ENCODE measurements around the gene KLHL36.
"Not testable (repeated sequence)": the region's sequence is repeated elsewhere in the genome, so short reads cannot be mapped to it uniquely, and the experiment has no call there.

Gene KLHL36

DNA sequence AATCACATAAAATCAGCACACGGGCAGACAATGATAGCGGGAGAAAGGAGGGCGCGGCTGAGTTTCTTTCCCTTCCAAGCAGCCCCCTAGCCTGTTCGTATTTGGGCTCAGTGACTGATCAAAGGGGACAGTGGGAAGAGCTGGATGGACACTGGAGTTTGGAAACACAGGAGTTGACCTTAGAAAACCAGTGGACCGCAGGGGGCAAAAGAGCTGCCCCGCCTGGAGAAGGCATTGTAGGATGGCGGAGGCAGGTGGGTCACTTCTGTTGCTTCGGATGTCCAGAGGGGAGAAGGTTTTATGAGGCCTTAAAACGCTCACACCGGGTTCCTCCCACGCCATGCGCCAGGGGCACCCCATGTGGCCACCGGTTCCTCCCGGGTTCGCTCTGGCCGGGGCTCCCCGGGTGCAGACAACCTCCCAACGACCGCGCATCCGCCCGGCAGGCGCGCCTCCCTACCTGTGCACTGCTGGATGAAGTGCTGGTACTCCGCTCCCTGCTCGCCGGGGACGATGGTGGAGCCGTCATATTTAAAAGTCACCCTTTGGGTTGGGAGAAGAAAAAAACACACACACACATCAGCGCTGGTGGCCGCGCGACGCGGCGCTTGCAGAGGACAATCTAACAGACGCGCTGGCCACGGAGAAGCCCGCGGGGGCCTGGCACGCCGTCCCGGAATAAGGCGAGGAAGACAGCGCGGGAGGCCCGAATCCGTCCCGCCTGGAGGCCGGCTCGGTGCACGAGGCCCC, 31.1 kb upstream of the KLHL36 start:
- DNase-seq, result no peak

DNA sequence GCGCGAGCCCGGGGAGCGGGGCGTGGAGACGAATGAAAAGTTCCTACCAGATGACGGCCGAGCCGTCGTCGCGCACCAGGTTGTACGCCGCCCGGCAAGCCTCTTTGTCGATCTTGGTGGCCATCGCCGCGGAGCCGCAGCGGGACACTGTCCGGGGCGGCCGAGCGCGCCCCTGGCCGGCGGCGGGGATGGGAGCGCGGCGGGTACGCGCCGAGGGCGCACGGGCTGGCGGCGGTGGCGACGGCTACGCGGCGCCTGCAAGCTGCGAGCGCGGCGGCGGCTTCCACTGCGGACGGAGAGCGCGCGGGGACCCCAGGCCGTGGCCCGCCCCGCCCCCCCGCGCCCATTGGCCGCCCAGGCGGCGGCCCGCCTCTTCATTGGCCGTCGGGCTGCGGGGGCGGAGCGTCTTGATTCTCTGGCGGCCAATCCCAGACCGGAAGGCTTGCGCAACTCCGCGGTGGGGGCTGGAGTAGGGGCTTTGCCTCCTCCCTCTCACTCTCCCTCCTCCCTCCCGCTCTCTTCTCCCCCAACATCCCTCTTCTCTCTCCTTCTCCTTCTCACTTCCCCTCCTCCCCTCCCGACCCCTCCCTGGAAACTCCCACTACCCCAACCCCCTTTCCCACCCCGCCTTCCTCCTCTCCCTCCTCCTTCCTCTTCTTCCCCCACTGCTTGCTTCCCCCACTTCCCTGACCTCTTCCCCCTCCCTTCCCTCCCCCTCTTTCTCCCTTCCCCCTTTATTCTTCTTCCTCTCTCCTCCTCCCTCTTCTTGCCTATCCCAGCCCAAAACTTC, 30.3 kb upstream of the KLHL36 start, which contains the start of gene COTL1:
Gene COTL1 (minus strand): TSS at position 288 of the 790 bp plus-strand sequence. CDS start 164 bp downstream, at position 124.
- peak; percentile 95 for DNase-seq

DNA sequence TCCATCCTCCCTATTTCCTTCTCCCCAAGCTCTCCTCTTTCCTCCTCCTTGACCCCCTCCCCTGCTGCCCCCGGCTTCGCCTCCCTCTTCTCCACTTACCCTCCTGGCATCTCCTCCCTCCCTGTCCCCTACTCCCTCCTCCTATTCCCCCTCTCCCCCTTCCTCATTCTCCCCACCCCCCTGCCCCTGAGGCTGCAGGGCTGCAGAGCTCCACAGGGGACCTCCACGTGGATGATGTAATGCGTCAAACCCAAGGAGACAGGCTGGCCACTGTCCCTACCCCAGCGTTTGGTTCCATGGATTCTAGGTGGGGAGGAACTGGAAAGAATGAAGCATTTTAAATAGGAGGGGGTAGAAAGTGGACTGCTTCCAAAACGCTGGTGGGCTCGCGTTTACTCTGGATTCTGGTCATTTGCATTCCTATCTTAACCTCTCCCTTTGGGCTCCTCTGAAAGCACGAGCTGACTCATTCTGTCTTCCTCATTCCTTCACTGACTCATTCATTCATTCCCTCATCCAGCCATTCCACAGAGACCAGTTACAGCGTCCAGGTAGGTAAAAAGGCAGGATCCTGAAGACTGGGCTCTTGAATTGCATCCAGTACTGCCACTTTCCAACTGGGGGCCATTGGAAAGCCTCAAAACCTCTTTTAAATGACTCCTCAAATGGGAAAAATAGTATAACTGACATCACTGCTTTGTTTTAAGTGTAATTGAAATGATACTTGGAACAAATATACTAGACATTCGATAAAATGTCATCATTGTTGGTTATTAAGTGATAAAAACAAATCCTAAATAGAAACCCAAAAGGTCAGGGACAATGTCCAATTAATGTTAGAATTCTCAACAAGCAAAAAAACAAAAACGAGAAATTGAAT, 29.5 kb upstream of the KLHL36 start:
- peak; percentile 38 for DNase-seq

DNA sequence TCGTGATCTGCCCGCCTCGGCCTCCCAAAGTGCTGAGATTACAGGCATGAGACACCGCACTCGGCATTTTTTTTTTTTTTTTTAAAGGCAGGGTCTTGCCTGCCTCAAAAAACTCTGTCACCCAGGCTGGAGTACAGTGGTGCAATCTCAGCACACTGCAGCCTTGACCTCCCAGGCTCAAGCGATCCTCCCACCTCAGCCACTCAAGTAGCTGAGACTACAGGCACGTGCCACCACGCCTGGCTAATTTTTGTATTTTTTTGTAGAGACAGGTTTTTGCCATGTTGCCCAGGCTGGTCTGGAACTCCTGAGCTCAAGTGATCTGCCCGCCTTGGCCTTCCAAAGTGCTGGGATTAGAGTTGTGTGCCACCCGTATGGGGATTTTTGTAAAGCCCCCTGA, 27.4 kb upstream of the KLHL36 start:
- DNase-seq, result not testable (repeated sequence)

DNA sequence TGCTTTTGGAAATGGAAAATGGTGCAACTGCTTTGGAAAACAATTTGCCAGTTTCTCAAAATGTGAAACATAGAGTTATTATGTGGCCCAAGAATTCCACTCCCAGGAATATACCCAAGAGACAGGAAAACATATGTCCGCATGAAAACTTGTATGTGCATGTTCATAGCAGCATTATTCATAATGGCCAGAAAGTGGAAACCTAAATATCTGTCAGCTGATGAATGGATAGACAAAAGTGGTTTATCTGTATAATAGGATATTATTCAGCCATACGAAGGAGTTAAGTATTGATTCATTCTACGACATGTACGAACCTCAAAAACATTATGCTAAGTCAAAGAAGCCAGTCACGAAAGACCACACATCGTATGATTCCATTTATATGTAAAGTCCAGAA, 22.8 kb upstream of the KLHL36 start:
- no peak for DNase-seq

DNA sequence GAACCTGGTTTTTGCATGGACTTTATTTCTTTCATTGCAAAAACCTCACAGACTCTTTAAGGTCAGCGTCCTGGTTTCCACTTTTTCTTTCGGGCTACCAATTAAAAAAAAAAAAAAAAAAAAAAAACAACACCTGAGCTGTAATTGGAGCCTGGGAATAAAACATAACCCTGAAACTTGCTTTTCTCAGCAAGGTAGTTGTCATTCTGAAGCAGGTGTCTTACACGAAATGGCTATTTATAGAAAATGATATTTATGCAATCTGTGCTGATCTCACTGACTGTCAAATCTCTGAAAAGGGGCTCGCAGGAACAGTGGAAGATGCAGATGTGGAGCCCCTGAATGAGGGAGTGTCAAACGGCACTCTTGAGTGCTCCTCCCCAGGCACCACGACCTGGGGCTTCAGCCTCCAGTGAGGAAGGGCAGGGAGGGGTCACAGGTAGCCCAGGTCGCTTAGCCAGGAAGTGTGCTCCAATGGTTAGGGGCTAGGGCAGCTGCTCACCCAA, 20.0 kb upstream of the KLHL36 start:
- no peak for DNase-seq

DNA sequence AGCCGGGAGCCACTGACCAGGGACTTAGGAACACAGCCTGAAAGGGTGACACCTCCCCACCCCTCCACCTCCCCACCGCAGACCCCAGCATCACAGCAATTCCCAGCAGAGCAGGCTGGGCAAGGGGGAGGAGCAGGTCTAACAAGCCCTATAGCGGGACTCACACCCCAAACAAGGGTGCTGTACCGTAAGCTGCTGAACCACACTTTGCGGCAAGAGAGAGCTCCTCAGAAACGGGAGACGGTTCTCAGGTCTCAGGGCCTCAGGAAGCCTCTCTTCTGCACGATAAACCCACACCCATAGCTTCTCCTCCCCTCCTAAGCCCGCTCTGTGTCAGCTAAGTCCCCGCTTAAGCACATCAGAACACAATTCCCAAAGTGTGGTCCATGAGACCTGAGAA, 18.7 kb upstream of the KLHL36 start:
- DNase-seq, result no peak

DNA sequence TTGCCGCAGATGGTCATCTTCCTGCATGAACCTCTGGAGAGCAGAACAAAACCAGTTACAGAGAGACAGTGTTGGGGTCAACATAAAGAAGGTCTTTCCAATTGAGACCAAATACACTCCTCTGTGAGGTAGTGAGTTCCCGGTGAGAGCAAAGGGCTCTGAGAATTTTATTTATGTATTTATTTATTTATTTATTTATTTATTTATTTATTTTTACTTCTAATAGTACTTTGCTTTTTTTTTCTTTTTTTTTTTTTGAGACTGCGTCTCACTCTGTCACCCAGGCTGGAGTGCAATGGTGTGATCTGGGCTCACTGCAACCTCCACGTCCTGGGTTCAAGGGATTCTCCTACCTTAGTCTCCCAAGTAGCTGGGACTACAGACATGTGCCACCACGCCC, 18.3 kb upstream of the KLHL36 start:
- DNase-seq, result no peak

DNA sequence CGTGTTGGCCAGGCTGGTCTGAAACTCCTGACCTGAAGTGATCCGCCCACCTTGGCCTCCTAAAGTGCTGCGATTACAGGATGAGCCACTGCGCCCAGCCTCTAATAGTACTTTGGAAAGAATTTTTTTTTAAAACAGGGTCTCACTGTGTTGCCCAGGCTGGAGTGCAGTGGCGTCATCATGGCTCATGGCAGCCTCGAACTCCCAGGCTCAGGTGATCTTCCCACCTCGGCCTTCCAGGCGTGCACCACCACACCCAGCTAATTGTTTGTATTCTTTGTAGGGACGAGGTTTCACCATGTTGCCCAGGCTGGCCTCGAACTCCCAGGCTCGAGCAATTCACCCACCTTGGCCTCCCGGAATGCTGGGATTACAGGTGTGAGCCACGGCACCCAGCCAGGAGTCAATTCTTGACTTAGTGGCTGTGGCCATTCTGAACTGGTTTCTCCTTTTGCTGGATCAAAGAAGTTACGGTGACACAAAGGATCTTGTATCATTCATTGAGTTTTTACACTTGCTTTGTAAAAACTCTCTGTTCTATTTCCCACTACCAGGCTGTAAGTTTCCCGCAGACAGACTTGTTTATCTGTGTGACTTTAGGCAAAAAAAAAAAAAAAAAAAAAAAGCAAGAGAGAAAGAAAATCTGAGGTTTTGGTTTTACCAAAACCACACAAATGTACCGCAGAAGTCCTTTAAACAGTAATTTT, 17.7 kb upstream of the KLHL36 start:
- peak; percentile 57 for DNase-seq

DNA sequence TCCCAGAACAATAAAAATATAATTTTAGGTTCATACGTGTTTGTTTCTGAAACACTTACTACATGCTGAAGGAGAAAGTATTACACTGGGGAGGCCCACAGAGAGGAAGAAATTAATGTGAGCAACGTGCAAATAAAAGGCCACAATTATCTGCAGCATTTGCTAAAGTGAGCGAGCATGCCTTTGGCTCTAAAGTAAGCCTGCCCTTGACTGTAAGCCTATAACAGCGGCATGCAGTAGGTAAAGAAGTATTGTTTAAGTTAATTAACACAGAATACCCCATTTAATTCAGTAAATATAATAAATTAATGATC, 17.2 kb upstream of the KLHL36 start:
- DNase-seq, result no peak

DNA sequence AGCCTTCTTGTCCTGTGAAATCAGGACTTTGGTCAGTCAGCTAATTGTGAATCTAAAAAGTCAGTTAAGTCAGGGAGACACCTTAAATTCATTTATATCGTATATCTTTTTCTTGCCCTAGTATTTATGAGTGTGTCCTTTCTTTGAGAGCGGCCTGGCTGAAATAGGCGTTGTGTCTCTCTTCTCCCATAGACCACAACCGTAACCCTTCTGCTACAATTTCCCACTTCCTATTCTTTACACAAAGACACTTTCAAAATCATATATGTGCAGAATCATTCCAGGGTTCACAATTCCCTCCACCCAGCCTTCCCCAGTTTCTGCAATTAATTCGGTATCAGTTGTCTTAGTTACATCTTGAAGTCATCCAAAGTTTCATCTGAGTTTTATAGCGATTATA, 16.4 kb upstream of the KLHL36 start:
- peak; percentile 63 for DNase-seq

DNA sequence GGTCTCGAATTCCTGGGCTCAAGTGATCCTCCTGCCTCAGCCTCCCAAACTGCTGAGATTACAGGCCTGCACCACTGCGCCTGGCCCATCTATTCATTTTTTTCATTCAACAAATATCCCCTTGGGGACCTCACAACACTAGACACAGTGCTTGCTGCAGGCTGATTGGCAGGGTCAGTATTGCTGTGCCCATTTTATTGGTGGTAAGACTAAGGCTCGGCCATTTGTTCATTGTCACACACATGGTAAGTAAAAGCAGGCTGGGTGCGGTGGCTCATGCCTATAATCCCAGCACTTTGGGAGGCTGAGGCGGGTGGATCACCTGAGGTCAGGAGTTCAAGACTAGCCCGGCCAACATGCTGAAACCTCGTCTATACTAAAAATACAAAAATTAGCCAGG, 15.4 kb upstream of the KLHL36 start:
- not testable (repeated sequence) for DNase-seq

DNA sequence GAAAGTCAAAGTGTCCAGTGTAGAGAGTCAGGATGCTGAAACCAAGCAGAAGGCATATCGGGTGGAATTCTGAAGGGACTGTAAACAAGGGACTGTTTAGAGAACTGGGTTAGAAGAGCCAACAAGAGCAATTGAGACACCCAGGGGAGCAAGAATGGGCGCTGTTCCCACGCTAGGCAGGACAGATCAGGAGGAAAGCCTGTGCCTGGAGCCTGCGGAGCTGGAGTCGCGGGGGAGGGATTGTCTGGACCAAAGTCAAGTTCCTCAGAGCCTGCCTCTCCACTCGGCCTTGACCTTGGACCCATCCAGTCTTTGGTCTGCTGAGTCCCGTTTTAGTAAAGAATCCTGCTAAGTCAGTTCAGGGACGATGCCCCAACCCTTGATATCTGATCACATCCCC, 14.7 kb upstream of the KLHL36 start:
- no peak for DNase-seq

DNA sequence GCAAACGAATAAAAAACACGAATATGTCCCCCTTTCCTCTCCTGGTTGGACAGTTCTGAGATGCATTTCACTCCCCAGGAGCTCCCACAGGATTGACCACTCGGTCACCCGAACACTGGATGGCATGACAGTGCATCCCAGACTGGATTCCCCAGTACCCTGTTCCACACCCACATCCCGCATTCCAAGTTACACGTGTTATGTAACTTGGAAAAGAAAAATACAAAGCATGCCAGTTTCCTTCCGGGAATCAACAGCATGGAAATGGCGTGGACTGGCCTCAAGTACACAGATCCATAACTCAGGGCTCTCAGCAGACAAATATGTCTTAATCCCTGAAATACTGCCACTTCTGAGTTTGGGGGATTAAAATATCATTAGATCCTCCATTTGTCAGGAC, 12.6 kb upstream of the KLHL36 start:
- no peak for DNase-seq

DNA sequence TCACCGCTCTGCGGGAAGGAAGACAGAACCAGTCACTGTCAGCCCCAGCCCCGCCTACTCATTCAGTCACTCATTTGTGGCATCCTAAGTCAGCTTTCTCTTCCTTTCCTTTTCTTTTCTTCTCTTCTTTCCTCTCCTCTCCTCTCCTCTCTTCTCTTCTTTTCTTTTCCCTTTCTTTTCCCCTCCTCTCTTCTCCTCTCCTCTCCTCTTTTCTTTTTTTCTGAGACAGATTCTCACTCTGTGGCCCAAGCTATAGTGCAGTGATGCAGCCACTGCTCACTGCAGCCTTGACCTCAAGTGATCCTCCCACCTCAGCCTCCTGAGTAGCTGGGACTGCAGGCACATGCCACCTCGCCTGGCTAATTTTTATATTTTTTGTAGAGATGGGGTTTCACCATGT, 10.6 kb upstream of the KLHL36 start:
- DNase-seq, result no peak

DNA sequence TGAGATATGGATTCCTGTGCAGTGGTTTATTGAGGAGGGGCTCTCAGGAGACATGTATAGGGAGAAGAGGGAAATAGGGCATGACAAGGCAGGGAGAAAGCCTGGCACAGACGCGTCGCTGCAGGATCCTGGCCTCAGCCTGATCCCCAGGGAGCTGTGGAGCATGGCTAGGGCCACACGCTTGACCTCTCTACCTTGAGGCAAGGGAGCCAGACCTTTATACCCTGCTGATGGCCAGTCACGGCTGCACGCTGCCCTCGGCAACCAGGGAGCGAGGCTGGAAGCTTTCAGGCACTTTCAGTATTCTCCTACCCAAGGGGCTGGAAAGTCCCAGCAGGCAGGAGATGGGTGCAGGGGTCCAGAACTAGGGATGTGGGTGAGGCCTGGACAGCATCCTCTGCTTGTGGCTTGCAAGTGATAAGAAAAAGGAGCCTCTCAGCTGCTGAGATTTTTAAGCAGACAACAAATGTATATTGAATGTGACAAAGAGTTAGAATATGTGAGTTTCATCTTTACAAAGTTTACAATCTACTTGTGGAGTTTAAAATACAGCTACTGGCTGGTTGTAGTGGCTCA, 10.0 kb upstream of the KLHL36 start:
- DNase-seq, result no peak

DNA sequence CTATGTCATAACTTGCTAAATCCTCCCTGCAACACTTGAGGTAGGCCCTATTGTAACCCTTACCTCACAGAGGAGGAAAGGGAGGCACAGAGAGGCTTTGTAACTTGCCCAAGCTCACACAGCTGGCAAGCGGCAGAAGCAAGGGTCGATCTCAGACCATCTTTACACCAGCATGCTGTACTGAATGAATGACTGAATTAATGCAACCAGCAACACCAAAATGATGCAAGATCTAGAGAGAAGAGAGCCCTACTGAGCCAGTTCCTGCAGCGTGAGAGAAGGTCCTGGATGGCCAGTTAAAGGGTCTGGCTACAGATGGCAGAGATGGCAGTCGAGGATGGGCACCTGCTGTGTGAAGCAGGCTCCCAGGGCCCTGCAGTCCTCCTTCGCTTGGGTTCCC, 8.2 kb upstream of the KLHL36 start:
- DNase-seq, result no peak

DNA sequence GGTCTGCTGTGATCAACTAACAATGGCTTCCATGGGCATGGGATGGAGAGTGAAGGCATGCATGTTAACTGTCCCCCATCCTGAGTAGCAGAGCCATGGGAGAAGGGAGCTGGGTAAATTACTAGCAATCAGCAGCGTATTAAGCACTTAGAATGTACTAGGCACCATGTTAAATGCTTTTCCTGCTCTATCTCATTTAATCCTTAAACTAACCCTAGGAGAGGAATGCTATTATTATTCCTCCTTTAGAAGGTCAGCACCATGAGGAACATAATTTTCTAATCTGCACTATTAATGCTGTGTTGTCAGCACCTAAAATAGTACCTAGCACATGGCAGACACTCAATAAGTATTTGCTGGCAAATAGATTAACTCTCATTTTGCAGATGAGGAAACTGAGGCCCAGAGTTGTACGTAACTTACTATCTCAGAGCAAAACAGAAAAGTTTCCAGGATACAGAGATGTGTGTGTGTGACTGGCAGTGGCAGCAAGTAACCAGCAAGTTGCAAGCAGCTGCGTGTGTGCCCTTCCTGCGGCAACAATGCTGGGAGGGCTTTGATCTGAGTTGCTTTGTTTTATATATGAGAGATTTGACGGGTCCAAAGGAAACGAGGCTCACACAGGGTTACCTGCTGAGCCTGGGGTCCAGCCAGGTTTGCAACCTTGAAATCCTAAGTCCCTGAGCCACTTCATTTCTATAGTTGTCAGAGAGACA, 6.5 kb upstream of the KLHL36 start:
- DNase-seq, result no peak

DNA sequence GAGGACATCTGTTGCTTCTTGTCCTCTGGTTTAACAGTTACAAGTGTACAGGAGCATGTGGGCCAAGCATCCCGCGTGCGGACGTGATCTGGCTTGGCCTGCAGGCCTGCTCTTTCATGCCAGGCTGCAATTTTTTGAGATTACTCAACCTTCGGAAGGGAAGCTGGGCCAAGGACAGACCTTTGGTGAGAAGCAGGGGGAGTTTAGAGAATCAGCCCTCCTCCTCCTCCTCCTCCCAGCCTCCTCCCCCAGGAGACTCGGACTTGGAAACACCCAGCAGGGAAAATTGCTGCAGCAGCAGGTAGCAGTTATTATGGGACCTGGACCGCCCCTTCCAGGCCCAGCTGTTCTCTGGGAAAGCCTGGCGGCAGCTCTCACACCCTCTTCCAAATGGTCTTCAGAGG, 5.1 kb upstream of the KLHL36 start:
- peak; percentile 79 for DNase-seq

DNA sequence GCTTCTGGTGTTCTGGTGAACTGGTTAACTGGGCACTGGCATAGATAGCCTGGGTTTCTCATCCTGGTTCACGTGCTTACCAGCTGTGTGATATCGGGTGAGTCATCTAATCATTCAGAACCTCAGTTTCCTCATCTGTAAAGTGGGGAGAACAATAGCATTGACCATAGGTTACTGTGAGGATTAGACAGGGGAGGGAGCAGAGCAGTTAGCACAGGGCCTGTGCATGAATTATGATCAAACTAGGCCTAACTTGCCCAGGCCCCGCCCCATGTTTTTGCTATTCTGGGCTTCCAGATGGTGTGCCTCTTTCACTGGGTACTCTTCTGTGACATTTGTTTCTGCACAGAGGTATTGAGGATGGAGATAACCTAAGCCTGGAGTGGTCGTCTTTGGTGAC, 4.6 kb upstream of the KLHL36 start:
- peak; percentile 51 for DNase-seq

Data from MV-4-11 (cell line).